ENCODE results near the gene RCBTB2.

- TF ChIP-seq EZH2 (IDR thresholded peaks at IDR 0.05; ENCODE audit: insufficient read depth, poor library complexity, severe bottlenecking) (no peak), EZH2phosphoT487 (IDR thresholded peaks at IDR 0.05; ENCODE audit: insufficient read depth, low read depth) (no peak)
Measured at GRCh38 chr13:48489666-48490065, 43.2 kb downstream of the RCBTB2 start.

Measured in GM23248 (cell line).